HTR-8/SVneo (cell line): Measurements from ENCODE around the gene ATP1A2.

Experiments
- DNase-seq: peaks from one replicate; pipeline ENCODE4 v3.0.0; 2011; ENCODE audit warnings: low spot score, mixed read lengths; ENCODE audit not compliant: insufficient read length
- FAIRE-seq: peaks from 2 replicates; lab custom pipeline; 2011; peaks lifted over from hg19 to GRCh38; lab: Jason Lieb, UNC

The ATP1A2 gene

GRCh38 chr1:160136926-160137200 lies 21.3 kb downstream of the ATP1A2 start:
- no peak for FAIRE-seq
- no peak for DNase-seq

DNA sequence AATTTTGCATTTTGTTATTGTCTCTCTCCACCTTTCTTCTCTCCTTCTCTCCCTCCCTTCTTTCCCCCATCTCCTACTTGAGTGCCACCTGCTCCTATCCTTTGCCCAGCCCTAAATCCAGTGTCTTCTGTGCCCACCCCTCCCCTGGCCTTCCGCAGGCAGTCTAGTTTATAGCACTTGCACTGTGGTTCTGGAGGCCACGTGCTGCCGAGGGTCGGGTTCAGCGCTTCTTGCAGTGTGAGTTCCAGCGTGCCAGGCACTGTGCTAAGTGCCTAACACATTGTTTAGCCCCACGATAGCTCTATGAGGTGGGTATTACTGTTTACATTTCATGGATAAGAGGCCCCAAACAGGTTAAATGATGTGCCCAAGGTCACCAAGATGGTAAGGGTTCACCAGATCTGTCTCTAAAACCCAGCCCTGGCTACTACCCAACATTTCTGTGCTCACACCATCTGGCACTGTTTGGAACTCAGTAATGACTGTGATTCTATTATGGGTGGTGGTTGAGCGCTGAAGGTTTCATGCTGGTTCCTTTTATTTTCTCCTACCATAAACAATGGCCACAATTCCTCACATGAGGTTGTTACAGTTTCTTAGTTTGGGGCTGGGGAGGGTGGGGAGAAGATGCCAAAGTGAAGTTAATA lies 21.8 kb downstream of the ATP1A2 start:
- DNase-seq (no peak), FAIRE-seq (no peak)

DNA sequence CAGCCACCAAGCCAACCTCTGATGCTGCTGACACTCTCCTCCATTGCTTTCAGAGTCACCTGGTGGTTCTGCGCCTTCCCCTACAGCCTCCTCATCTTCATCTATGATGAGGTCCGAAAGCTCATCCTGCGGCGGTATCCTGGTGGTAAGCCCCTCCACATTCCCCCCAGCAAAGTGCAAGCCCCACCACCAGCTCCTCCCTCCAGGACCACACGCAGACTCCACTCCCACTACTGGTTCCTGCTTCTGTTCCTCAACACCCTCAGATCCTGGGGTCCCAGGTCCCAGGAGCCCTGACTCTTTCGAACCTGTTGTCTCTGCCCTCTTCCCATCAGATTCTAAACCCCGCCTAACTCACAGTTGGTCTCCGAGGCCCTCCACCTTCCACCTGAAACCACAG lies 24.3 kb downstream of the ATP1A2 start:
- FAIRE-seq (no peak), DNase-seq (no peak)

DNA sequence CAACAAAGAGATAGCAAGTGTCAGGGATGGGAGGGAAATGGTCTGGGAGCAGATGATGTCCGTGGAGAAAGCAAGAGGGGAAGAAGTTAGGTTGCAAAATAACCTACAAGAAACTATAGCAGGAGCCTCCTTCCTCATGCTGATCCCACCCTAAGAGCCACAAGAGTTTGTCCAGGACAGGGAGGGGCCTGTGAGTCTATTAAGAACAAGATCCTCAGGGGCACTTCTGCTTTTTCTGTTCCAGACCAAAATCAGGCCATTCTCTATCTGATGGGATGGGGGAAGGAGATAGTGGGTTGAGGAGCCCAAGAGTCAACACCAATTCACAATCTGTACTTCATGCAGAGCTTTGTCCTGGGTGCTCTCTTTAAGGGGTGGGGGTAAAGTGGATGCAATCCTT lies 28.1 kb downstream of the ATP1A2 start:
- no peak for DNase-seq
- FAIRE-seq, result no peak

DNA sequence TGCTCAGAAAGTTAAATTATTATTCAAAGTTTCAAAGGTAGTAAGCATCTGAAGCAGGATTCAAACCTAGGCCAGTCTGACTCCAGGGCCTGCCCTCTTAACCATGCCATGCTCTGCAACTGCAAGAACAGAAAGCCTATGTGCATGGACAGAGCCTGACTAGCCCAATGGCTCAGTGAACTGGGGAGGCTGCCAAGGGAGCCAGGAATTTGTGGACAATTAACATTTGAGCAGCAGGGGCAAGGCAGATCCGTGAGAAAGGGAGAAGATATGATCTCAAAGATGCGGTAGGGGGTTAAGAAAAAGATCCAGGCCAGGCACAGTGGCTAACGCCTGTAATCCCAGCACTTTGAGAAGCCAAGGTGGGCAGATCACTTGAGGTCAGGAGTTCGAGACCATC lies 29.4 kb downstream of the ATP1A2 start:
- FAIRE-seq (no peak), DNase-seq (peak; percentile 8)

- DNase-seq (no peak), FAIRE-seq (no peak)
Measured at GRCh38 chr1:160146107-160146506, 30.5 kb downstream of the ATP1A2 start.

- no peak for FAIRE-seq
- no peak for DNase-seq
Measured at GRCh38 chr1:160148121-160148520, 32.6 kb downstream of the ATP1A2 start.

GRCh38 chr1:160149233-160149632 lies 33.7 kb downstream of the ATP1A2 start:
- FAIRE-seq, result no peak

DNA sequence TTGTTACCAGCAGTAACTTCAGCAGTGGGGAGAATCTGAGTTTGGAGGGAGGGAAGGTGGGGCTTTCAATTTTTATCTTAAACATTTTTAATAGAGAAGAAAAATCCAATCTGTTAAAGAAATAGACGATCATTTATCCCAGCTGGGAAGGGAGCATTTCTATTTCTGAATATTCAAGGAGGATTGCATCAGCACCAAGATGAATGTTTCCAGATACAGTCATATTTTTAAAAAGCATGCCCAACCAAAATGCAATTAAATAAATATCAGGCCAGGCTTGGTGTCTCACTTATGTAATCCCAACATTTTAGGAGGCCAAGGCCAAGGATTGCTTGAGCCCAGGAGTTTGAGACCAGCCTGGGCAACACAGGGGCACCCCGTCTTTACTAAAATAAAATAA lies 34.2 kb downstream of the ATP1A2 start:
- DNase-seq, result no peak

More at GRCh38 chr1:160149233-160149632, 33.7 kb downstream of the ATP1A2 start:
- DNase-seq, result no peak

GRCh38 chr1:160151303-160151702 lies 35.7 kb downstream of the ATP1A2 start, which contains the start of gene ATP1A4:
ATP1A4 (plus strand) TSS chr1:160151603; CDS start chr1:160152041, 438 bp downstream.
- DNase-seq (no peak), FAIRE-seq (no peak)

More for the DNA sequence above, 34.2 kb downstream of the ATP1A2 start:
- no peak for FAIRE-seq

GRCh38 chr1:160154790-160155189 lies 39.2 kb downstream of the ATP1A2 start:
- no peak for FAIRE-seq
- DNase-seq, result no peak

- DNase-seq (no peak), FAIRE-seq (no peak)
Measured at GRCh38 chr1:160156361-160156760, 40.8 kb downstream of the ATP1A2 start.

- DNase-seq, result no peak
- no peak for FAIRE-seq
Measured at GRCh38 chr1:160157174-160157573, 41.6 kb downstream of the ATP1A2 start.

DNA sequence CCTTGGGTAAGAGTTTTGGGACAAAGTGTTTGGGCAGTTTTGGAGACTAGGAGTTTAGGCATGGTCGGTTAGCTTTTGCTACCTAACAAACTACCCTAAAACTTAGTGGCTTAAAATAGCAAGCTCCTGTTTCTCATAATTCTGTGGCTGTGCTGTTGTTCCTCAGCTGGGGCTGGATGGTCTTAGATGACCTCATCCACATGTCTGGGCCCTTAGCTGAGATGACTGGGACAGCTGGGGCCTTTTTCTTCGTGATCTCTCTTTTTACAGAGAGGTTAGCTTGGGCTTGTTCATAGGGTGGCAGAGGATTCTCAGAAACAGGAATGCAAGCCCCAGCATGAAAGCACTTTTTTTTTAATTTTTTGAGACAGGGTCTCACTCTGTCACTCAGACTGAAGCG lies 42.5 kb downstream of the ATP1A2 start:
- FAIRE-seq, result no peak
- no peak for DNase-seq

GRCh38 chr1:160158534-160158933 lies 43.0 kb downstream of the ATP1A2 start:
- DNase-seq (no peak), FAIRE-seq (no peak)

GRCh38 chr1:160159846-160160245 lies 44.3 kb downstream of the ATP1A2 start:
- no peak for FAIRE-seq
- DNase-seq, result no peak

DNA sequence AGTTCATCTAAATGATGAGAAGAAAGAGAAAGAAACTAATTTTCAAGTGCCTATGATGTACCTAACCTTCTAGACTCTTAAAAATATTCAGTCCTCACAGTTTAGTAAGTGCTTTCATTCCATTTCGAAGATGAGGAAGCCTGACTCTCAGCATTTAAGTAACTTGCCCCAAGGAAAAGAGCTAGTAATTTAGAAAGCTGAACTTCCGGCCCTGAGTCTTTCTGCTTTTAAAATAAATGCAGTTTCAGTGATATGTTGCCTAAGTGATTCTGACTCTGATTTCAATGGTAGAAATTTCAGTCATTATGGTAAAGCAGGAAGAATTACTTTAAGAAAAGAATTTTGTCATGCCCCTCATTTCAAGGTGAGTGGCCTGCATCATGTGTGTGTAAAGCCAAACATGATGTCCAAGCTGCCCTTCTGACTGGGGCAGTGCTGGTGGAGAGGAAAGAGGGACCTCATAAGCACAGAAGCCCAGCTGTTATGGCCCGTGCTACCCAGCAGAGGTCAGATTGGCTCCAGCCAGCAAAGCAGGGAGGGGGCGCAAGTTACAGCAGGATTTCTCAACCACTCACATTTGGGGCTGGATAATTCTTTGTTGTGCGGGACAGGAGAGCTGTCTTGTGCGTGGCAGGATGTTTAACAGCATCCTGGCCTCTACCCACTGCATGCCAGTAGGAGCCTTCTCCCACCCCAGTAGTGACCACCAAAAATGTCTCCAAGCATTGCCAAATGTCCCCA lies 46.6 kb downstream of the ATP1A2 start:
- no peak for DNase-seq
- FAIRE-seq, result no peak

GRCh38 chr1:160162931-160163330 lies 47.4 kb downstream of the ATP1A2 start:
- FAIRE-seq, result no peak
- DNase-seq, result no peak

DNA sequence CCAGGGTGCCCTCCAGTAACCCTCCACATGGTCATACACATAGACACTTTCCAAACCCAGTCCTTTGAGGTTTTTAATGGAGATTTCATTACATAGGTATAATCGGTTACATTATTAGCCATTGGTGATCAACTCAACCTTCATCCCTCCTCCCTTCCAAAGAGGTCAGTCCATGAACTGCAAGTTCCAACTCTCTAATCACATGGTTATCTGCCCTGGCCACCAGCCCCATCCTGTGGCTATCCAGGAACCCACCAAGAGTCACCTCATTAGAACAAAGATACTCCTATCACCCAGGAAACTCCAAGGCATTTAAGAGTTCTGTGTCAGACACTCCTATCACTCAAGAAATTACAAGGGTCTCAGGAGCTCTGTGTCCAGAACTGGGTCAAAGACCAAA lies 48.1 kb downstream of the ATP1A2 start:
- no peak for DNase-seq
- no peak for FAIRE-seq

- no peak for FAIRE-seq
- no peak for DNase-seq
Measured at GRCh38 chr1:160164121-160164520, 48.6 kb downstream of the ATP1A2 start.

GRCh38 chr1:160166166-160166868 lies 50.8 kb downstream of the ATP1A2 start:
- FAIRE-seq (no peak), DNase-seq (no peak)
